Smooth muscle cell (in vitro differentiated cells): ENCODE data around the gene TMUB1. TPM values are rescaled to one million over a fixed set of nuclear protein-coding genes. Genes with fewer than 3 reads are reported as not detected.

ENCODE experiments used
- DNase-seq: peaks from one replicate; lab custom pipeline; 2025; ENCODE audit not compliant: unreplicated experiment; lab: John Stamatoyannopoulos, UW
- H2AFZ ChIP-seq: fragments of 200-600 bp; sonication (generic); 2 replicates; pipeline ENCODE4 v1.6.0; 2016; ENCODE audit warnings: antibody characterized with exemption, low read depth, mild to moderate bottlenecking
- H3F3A ChIP-seq: fragments of 200-600 bp; sonication (generic); 2 replicates; pipeline ENCODE4 v1.6.0; 2017; ENCODE audit warnings: antibody characterized with exemption, low read depth
- H3K27ac ChIP-seq: fragments of 200-600 bp; sonication (generic); 2 replicates; pipeline ENCODE4 v1.5.1; 2016; ENCODE audit warnings: low read depth, mild to moderate bottlenecking
- H3K27me3 ChIP-seq: fragments of 200-600 bp; sonication (generic); 2 replicates; pipeline ENCODE4 v1.6.1; 2016; ENCODE audit warnings: low read depth, mild to moderate bottlenecking
- H3K36me3 ChIP-seq: fragments of 200-600 bp; sonication (generic); 2 replicates; pipeline ENCODE4 v1.5.1; 2016; ENCODE audit warnings: low read depth
- H3K4me1 ChIP-seq: fragments of 200-600 bp; sonication (generic); 2 replicates; pipeline ENCODE4 v1.5.1; 2016; ENCODE audit warnings: low read depth
- H3K4me2 ChIP-seq: fragments of 200-600 bp; sonication (generic); 2 replicates; pipeline ENCODE4 v1.6.0; 2016; ENCODE audit warnings: mild to moderate bottlenecking
- H3K4me3 ChIP-seq: fragments of 200-600 bp; sonication (generic); 2 replicates; pipeline ENCODE4 v1.5.1; 2016; ENCODE audit warnings: mild to moderate bottlenecking
- H3K79me2 ChIP-seq: fragments of 200-600 bp; sonication (generic); 2 replicates; pipeline ENCODE4 v1.6.0; 2016; ENCODE audit warnings: low read depth, mild to moderate bottlenecking
- H3K9ac ChIP-seq: fragments of 200-600 bp; sonication (generic); 2 replicates; pipeline ENCODE4 v1.6.0; 2016; ENCODE audit warnings: low read depth
- H3K9me3 ChIP-seq: fragments of 200-600 bp; sonication (generic); replicated peaks from 2 replicates; pipeline ENCODE4 v1.5.1; 2016; ENCODE audit warnings: low read depth
- H4K20me1 ChIP-seq: fragments of 200-600 bp; sonication (generic); 2 replicates; pipeline ENCODE4 v1.6.0; 2016; ENCODE audit warnings: low read depth
- CTCF ChIP-seq: fragments of 200-600 bp; sonication (generic); IDR thresholded peaks from 2 replicates; pipeline ENCODE4 v1.5.1; 2017; ENCODE audit warnings: borderline replicate concordance, mild to moderate bottlenecking, antibody characterized with exemption; ENCODE audit not compliant: insufficient read depth, poor library complexity, severe bottlenecking
- WGBS: methylation state at CpG from one replicate; pipeline ENCODE4 v1.1.7; 2016; ENCODE audit warnings: low lambda C conversion rate; 5-methylcytosine and 5-hydroxymethylcytosine counted together
- polyA plus RNA-seq: library from polyadenylated mRNA; unstranded; fragments of >200 nt; fragmentation: Nextera tagmentation; extraction: Ambion mirVana; gene quantifications from 2 replicates; pipeline ENCODE4 v1.2.1, GENCODE V29; 2016
- total RNA-seq: library from RNA; depleted of rRNA; stranded (reverse); fragments of >200 nt; gene quantifications from 2 replicates; pipeline ENCODE4 v1.2.3, GENCODE V29; 2014

The TMUB1 gene
- total RNA-seq (30.3 and 35.9 TPM in 2 replicates), polyA plus RNA-seq (69.8 and 70.4 TPM in 2 replicates)

DNA sequence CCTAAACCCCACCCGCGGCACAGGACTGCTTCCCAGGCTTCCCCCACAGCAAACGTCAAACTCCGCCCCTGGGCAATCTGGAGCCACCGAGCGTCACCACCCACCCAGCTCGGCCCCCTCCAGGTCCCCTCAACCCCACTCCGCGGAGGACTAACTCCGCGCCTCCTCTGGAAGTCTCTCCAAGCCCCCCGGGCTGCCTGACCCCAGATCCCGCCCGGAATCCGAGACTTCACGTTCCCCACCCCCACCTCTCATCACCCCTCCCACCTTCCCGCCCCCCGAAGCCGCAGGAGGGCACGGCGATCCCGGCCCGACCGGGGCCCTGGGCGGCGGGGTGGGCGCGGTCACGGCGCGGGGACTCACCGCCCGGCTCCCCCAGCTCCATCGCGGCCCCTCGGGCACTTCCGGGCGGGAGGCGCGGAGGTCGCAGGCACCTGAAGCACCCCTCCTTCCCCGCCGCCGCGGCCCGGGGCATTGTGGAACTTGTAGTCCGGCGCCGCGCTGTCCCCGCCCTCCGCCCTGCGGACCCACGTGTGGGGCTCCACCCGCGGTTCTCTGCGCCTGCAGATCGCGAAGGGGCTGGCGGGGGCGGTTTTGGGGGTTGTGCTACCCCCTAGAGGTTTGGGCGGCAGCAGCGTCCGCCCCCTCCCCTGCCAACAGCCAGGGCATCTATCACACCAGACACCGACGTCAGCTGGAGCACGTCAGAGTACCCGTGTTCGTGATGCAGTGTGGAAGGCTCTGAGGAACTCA lies at the start of gene TMUB1:
Gene TMUB1 (minus strand): TSS at position 423 of the 753 bp plus-strand sequence. CDS start 930 bp downstream, outside the sequence.
- H3K36me3 ChIP-seq, result no peaks in the 10 kb centered on the region
- H3K79me2 ChIP-seq, result peaks cover 47% of the 10 kb centered on the region
- peak within 1 kb of the TSS; percentile 33 for H3K27ac ChIP-seq
- peaks cover 25% of the 10 kb centered on the region for H3F3A ChIP-seq
- H3K27me3 ChIP-seq, result no peaks in the 10 kb centered on the region
- 2% methylated on average over 24 of the region's 69 CpGs for WGBS
- peaks cover 28% of the 10 kb centered on the region for H4K20me1 ChIP-seq
- H3K4me3 ChIP-seq, result peak within 1 kb of the TSS; percentile 99
- H3K4me1 ChIP-seq, result peaks cover 37% of the 10 kb centered on the region
- DNase-seq, result peak; percentile 54
- H3K9me3 ChIP-seq, result no peaks in the 10 kb centered on the region
- no peak for TF ChIP-seq CTCF
- H3K9ac ChIP-seq, result peak within 1 kb of the TSS; percentile 61
- H2AFZ ChIP-seq, result peak within 1 kb of the TSS; percentile 91
- peak within 1 kb of the TSS; percentile 97 for H3K4me2 ChIP-seq

- H4K20me1 ChIP-seq, result peaks cover 54% of the 10 kb centered on the region
- TF ChIP-seq CTCF, result no peak
- WGBS, result 96% methylated on average over 21 of the region's 21 CpGs
- no peak overlapping the region for H3K4me3 ChIP-seq
- no peak for DNase-seq
- no peaks in the 10 kb centered on the region for H3K79me2 ChIP-seq
- H2AFZ ChIP-seq, result no peak overlapping the region
- peaks cover 2% of the 10 kb centered on the region for H3K4me1 ChIP-seq
- no peak overlapping the region for H3K9ac ChIP-seq
- no peak overlapping the region for H3K4me2 ChIP-seq
- H3K27ac ChIP-seq, result no peak overlapping the region
- no peaks in the 10 kb centered on the region for H3K9me3 ChIP-seq
- no peaks in the 10 kb centered on the region for H3K36me3 ChIP-seq
- H3K27me3 ChIP-seq, result no peaks in the 10 kb centered on the region
- H3F3A ChIP-seq, result no peaks in the 10 kb centered on the region
These were observed 49.3 kb upstream of the TMUB1 start for GRCh38 chr7:151132461-151133205.

DNA sequence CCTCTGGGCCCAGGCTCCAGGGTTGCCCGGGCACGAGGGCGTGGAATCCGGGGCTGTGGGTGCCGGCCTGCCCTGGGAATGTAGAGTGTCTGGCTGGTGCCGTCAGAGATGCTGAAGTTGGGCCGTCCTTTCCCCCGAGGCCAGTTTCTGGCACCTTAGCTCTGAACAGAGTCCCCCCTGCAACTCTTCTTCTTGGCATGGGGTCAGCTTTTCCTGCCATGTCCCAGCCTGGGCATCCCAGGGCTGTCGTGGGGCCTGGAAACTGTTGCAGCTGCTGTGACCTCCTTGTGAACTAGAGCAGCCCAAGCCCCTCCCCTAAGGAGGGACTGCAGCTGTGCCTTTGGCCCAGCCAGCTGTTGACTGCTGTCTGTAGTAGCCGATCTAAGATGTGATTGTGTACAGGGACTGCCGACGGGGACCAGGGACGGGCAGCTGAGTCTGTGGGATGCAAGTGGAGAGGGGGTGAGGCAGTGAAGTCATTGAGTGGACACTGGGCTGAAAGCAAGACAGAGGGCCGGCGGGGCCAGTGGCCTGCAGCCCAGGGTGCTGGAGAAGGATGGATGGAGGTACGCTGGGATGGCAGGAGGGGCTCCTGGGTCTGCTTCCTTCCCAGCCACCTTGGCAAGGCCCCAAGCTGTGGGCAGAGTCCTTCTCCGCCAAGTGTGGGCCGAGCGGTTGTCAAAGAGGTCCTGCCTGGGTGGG lies 48.5 kb upstream of the TMUB1 start:
- WGBS, result 94% methylated on average over 19 of the region's 19 CpGs

More for the DNA sequence above, 48.5 kb upstream of the TMUB1 start:
- Histone ChIP-seq H4K20me1 (peaks cover 63% of the 10 kb centered on the region), H3K79me2 (no peaks in the 10 kb centered on the region), H3K27me3 (no peaks in the 10 kb centered on the region), H3K4me2 (no peak overlapping the region), H3K9ac (no peak overlapping the region), H3K27ac (no peak overlapping the region), H3K36me3 (no peaks in the 10 kb centered on the region), H3K9me3 (no peaks in the 10 kb centered on the region), H3K4me1 (no peaks in the 10 kb centered on the region), H3F3A (no peaks in the 10 kb centered on the region), H3K4me3 (no peak overlapping the region), H2AFZ (no peak overlapping the region)
- TF ChIP-seq CTCF, result no peak
- no peak for DNase-seq
